Mesodermal cell (in vitro differentiated cells): Measurements from ENCODE around the gene EFEMP1.
"Not testable (repeated sequence)": the region's sequence is repeated elsewhere in the genome, so short reads cannot be mapped to it uniquely, and the experiment has no call there.

Source experiments
- H3K27ac ChIP-seq: 2 replicates; pipeline ENCODE4 v1.7.0; 2013; ENCODE audit warnings: mild to moderate bottlenecking, low read depth, low read length, moderate library complexity; ENCODE audit not compliant: severe bottlenecking
- H3K36me3 ChIP-seq: 2 replicates; pipeline ENCODE4 v1.7.1; 2013; ENCODE audit warnings: mild to moderate bottlenecking, low read length, moderate library complexity; ENCODE audit not compliant: control insufficient read depth, insufficient read depth
- H3K4me1 ChIP-seq: one replicate; pipeline ENCODE4 v1.7.1; 2013; ENCODE audit warnings: mild to moderate bottlenecking, low read length; ENCODE audit not compliant: insufficient read depth, control insufficient read depth, poor library complexity, severe bottlenecking
- H3K4me3 ChIP-seq: 2 replicates; pipeline ENCODE4 v1.7.0; 2013; ENCODE audit warnings: low read length, control low read depth, mild to moderate bottlenecking; ENCODE audit not compliant: insufficient read depth, poor library complexity, severe bottlenecking; ENCODE audit errors: extremely low read depth
- H3K9me3 ChIP-seq: 2 replicates; pipeline ENCODE4 v1.7.1; 2013; ENCODE audit warnings: mild to moderate bottlenecking, low read length, moderate library complexity; ENCODE audit not compliant: control insufficient read depth
- WGBS, 2 experiments: methylation state at CpG; one replicate each; pipeline ENCODE4 v1.1.5; 2013; ENCODE audit warnings: missing lambda C conversion rate in 2 of 2; ENCODE audit not compliant: insufficient coverage in 2 of 2; 5-methylcytosine and 5-hydroxymethylcytosine counted together

Gene EFEMP1

GRCh38 chr2:55848096-55848495 lies 75.5 kb downstream of the EFEMP1 start:
- Histone ChIP-seq H3K27ac (no peak overlapping the region), H3K4me3 (no peak overlapping the region), H3K36me3 (no peaks in the 10 kb centered on the region), H3K9me3 (peaks cover 12% of the 10 kb centered on the region), H3K4me1 (peaks cover 5% of the 10 kb centered on the region)
- WGBS, 2 experiments, result no CpG with 5 or more reads among the region's 1 CpG

- H3K36me3 ChIP-seq, result no peaks in the 10 kb centered on the region
- peaks cover 12% of the 10 kb centered on the region for H3K9me3 ChIP-seq
- no peak overlapping the region for H3K4me3 ChIP-seq
- H3K4me1 ChIP-seq, result peaks cover 14% of the 10 kb centered on the region
- 71% methylated on average over 1 of the region's 1 CpG; no CpG with 5 or more reads in 1 of the 2 experiments for WGBS, 2 experiments
- no peak overlapping the region for H3K27ac ChIP-seq
Observed at GRCh38 chr2:55846426-55846825, 77.2 kb downstream of the EFEMP1 start.

GRCh38 chr2:55844986-55845385 lies 78.6 kb downstream of the EFEMP1 start:
- H3K4me3 ChIP-seq, result no peak overlapping the region
- no peak overlapping the region for H3K27ac ChIP-seq
- peaks cover 12% of the 10 kb centered on the region for H3K9me3 ChIP-seq
- peaks cover 17% of the 10 kb centered on the region for H3K4me1 ChIP-seq
- H3K36me3 ChIP-seq, result no peaks in the 10 kb centered on the region
- WGBS, 2 experiments, result 25% methylated on average over 1 of the region's 2 CpGs; no CpG with 5 or more reads in 1 of the 2 experiments

GRCh38 chr2:55843994-55844345 lies 79.6 kb downstream of the EFEMP1 start:
- Histone ChIP-seq H3K36me3 (no peaks in the 10 kb centered on the region), H3K27ac (no peak overlapping the region), H3K9me3 (peaks cover 12% of the 10 kb centered on the region), H3K4me1 (peaks cover 27% of the 10 kb centered on the region), H3K4me3 (no peak overlapping the region)
- WGBS, 2 experiments, result 82% methylated on average over 1 of the region's 1 CpG; no CpG with 5 or more reads in 1 of the 2 experiments

GRCh38 chr2:55843096-55843993 lies 80.2 kb downstream of the EFEMP1 start:
- 72 to 84% methylated on average over 4 of the region's 6 CpGs for WGBS, 2 experiments
- no peak overlapping the region for H3K4me3 ChIP-seq
- peaks cover 12% of the 10 kb centered on the region for H3K9me3 ChIP-seq
- H3K27ac ChIP-seq, result peak overlapping the region; percentile 78
- H3K4me1 ChIP-seq, result peaks cover 32% of the 10 kb centered on the region
- no peaks in the 10 kb centered on the region for H3K36me3 ChIP-seq

- Histone ChIP-seq H3K4me3 (no peak overlapping the region), H3K9me3 (peaks cover 11% of the 10 kb centered on the region), H3K36me3 (no peaks in the 10 kb centered on the region), H3K27ac (no peak overlapping the region), H3K4me1 (peaks cover 32% of the 10 kb centered on the region)
- WGBS, 2 experiments, result 91 to 100% methylated on average over 1 of the region's 1 CpG
Observed at GRCh38 chr2:55842046-55842445, 81.5 kb downstream of the EFEMP1 start.

GRCh38 chr2:55840460-55840859 lies 83.1 kb downstream of the EFEMP1 start:
- Histone ChIP-seq H3K27ac (no peak overlapping the region), H3K36me3 (no peaks in the 10 kb centered on the region), H3K4me3 (no peak overlapping the region), H3K9me3 (no peaks in the 10 kb centered on the region), H3K4me1 (peaks cover 34% of the 10 kb centered on the region)
- WGBS, 2 experiments, result no CpG with 5 or more reads among the region's 1 CpG

- H3K36me3 ChIP-seq, result no peaks in the 10 kb centered on the region
- H3K27ac ChIP-seq, result peak overlapping the region; percentile 57
- H3K9me3 ChIP-seq, result no peaks in the 10 kb centered on the region
- no peak overlapping the region for H3K4me3 ChIP-seq
- 53 to 60% methylated on average over 3 to 7 of the region's 7 CpGs for WGBS, 2 experiments
- peaks cover 34% of the 10 kb centered on the region for H3K4me1 ChIP-seq
Observed at GRCh38 chr2:55839182-55839819, 84.3 kb downstream of the EFEMP1 start.

- H3K9me3 ChIP-seq, result no peaks in the 10 kb centered on the region
- H3K36me3 ChIP-seq, result no peaks in the 10 kb centered on the region
- H3K4me3 ChIP-seq, result no peak overlapping the region
- peak overlapping the region; percentile 16 for H3K27ac ChIP-seq
- H3K4me1 ChIP-seq, result peaks cover 34% of the 10 kb centered on the region
- 90 to 100% methylated on average over 1 of the region's 1 CpG for WGBS, 2 experiments
Observed at GRCh38 chr2:55838653-55839052, 84.9 kb downstream of the EFEMP1 start.

- not testable (repeated sequence) for H3K9me3 ChIP-seq, H3K27ac ChIP-seq, H3K36me3 ChIP-seq, H3K4me3 ChIP-seq
- H3K4me1 ChIP-seq, result peaks cover 29% of the 10 kb centered on the region
- WGBS, 2 experiments, result no CpG with 5 or more reads among the region's 1 CpG
Observed at GRCh38 chr2:55838117-55838516, 85.5 kb downstream of the EFEMP1 start.

- 52 to 62% methylated on average over 5 to 7 of the region's 9 CpGs for WGBS, 2 experiments
- Histone ChIP-seq H3K36me3 (no peaks in the 10 kb centered on the region), H3K27ac (no peak overlapping the region), H3K4me1 (peaks cover 27% of the 10 kb centered on the region), H3K4me3 (no peak overlapping the region), H3K9me3 (no peaks in the 10 kb centered on the region)
Observed at GRCh38 chr2:55837073-55837472, 86.5 kb downstream of the EFEMP1 start.
